H1 (cell line): ENCODE data around the gene ZSWIM9. TPM values are rescaled to one million over a fixed set of nuclear protein-coding genes. Genes with fewer than 3 reads are reported as not detected.

ENCODE experiments used
- PHF8 ChIP-seq: fragments of 200-600 bp; sonication (generic); conservative IDR thresholded peaks from 2 replicates; pipeline ENCODE4 v1.7.1; 2012; ENCODE audit warnings: low read depth, mild to moderate bottlenecking, inconsistent platforms, low read length, moderate library complexity
- POLR2AphosphoS5 ChIP-seq: IDR thresholded peaks from 2 replicates; pipeline ENCODE4 v1.6.1; 2011; ENCODE audit warnings: low read depth, low read length
- RBBP5 ChIP-seq: IDR thresholded peaks from 2 replicates; pipeline ENCODE4 v1.7.1; 2012; ENCODE audit warnings: low read depth, mild to moderate bottlenecking, inconsistent platforms, low read length, moderate library complexity, borderline replicate concordance
- SIX5 ChIP-seq: IDR thresholded peaks from 2 replicates; pipeline ENCODE4 v1.6.1; 2011; ENCODE audit warnings: mild to moderate bottlenecking, low read depth, low read length
- polyA plus RNA-seq, 7 experiments: library from polyadenylated mRNA; depleted of rRNA in 3 of 7; stranded (reverse) in 5 of 7; unstranded in 2 of 7; fragments of >200 nt in 5 of 7; fragments of 200-250 nt in 2 of 7; gene quantifications; 1 replicate in 5 of 7; 2 replicates in 1 of 7; 4 replicates in 1 of 7; pipeline versions ENCODE4 v1.2.1 to v1.2.3, GENCODE V29; 2011 to 2013; ENCODE audit warnings: missing spikeins in 2 of 7, mixed read lengths in 2 of 7
- total RNA-seq: library from RNA; stranded (reverse); fragmentation: NEBNext Ultra II Directional; extraction: Animal tissue kit (Norgen Biotek cat#: 25700); gene quantifications from 2 replicates; pipeline ENCODE4 v1.2.1, GENCODE V29; 2021
- TF ChIP-seq, protein P1 (sequence below): IDR thresholded peaks from 2 replicates; pipeline ENCODE4 v1.6.1; 2012; ENCODE audit warnings: inconsistent platforms
- TF ChIP-seq, protein P2 (sequence below): IDR thresholded peaks from 2 replicates; pipeline ENCODE4 v1.6.1; 2012; ENCODE audit warnings: inconsistent platforms

The ZSWIM9 gene
- total and polyA plus RNA-seq, 2 of the 8 experiments (the other 6 are each of a cell fraction or from before 2014, with no cell fraction given) = 1.5 to 10.4 TPM

DNA sequence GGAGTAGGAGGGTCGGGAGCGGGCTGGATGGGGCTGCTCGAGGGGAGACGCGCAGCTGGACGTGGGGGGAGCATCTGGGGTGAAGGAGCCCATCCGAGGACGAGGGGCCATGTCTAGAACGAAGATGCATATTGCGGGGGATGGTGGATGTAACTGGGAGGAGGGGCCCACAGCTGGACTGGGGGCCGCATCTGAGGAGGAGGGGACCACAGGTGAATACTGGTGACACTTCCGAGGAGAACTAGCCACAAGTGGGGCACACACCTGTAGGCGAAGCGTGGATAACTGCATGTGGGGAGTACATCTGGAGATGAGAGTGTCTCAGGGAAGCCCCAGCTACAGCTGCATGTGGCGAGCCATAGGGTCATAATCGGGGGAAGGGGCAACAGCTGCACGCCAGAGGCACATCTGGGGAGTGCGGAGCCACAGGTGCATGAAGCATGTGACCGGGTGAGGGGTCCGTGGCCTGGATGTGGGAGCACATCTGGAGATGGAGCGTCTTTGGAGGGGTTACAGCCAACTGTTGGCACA is 402 bp downstream of the ZSWIM9 start (continued):
- TF ChIP-seq SIX5 = no peak
- TF ChIP-seq RBBP5 = 0 out of 2 replicates have a peak, but pooled peaks have one; percentile 12
- TF ChIP-seq, protein P1, sequence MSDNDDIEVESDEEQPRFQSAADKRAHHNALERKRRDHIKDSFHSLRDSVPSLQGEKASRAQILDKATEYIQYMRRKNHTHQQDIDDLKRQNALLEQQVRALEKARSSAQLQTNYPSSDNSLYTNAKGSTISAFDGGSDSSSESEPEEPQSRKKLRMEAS = 0 out of 2 replicates have a peak, but pooled peaks have one; percentile 5
- TF ChIP-seq POLR2AphosphoS5 = peak; percentile 34; the same call in 1 of the 2 replicates
- TF ChIP-seq PHF8 = peak; percentile 48; the same call in 1 of the 2 replicates
- TF ChIP-seq, protein P2, sequence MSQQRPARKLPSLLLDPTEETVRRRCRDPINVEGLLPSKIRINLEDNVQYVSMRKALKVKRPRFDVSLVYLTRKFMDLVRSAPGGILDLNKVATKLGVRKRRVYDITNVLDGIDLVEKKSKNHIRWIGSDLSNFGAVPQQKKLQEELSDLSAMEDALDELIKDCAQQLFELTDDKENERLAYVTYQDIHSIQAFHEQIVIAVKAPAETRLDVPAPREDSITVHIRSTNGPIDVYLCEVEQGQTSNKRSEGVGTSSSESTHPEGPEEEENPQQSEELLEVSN = no peak
- TF ChIP-seq, all 59 proteins: peak for 9
